ENCODE data around the gene SRPK2. TPM values are rescaled to one million over a fixed set of nuclear protein-coding genes. Genes with fewer than 3 reads are reported as not detected.

The SRPK2 gene
- total RNA-seq, 1 experiment from 2014 or later, result 54.4 TPM

DNA sequence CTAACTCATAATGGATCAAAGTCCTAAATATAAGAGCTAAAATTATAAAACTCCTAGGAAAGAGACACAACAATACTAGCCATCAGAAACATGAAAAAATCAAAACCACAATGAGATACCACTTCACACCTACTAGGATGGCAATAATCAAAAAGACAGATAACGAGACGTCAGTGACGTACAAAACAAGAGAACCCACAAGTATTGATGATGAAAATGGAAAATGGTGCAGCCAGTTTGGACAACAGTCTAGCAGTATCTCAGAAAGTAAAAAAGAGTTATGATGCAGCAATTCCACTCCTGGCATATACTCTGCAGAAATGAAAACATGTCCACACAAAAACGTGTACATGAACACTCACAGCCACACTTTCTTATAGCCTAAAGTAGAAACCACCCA, 173.5 kb downstream of the SRPK2 start:
- no peak overlapping the region for H3K27ac Mint-ChIP-seq (ENCODE audit: low read depth, unreplicated experiment)
- no peaks in the 10 kb centered on the region for H3K27me3 Mint-ChIP-seq (ENCODE audit: insufficient read depth, unreplicated experiment)
- TF ChIP-seq, protein P1, sequence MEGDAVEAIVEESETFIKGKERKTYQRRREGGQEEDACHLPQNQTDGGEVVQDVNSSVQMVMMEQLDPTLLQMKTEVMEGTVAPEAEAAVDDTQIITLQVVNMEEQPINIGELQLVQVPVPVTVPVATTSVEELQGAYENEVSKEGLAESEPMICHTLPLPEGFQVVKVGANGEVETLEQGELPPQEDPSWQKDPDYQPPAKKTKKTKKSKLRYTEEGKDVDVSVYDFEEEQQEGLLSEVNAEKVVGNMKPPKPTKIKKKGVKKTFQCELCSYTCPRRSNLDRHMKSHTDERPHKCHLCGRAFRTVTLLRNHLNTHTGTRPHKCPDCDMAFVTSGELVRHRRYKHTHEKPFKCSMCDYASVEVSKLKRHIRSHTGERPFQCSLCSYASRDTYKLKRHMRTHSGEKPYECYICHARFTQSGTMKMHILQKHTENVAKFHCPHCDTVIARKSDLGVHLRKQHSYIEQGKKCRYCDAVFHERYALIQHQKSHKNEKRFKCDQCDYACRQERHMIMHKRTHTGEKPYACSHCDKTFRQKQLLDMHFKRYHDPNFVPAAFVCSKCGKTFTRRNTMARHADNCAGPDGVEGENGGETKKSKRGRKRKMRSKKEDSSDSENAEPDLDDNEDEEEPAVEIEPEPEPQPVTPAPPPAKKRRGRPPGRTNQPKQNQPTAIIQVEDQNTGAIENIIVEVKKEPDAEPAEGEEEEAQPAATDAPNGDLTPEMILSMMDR (IDR thresholded peaks at IDR 0.05; ENCODE audit: unreplicated experiment), result no peak
- H3K36me3 Mint-ChIP-seq (ENCODE audit: insufficient read depth, unreplicated experiment), result peaks cover 6% of the 10 kb centered on the region
- H3K4me3 Mint-ChIP-seq (ENCODE audit: unreplicated experiment), result no peak overlapping the region
- DNase-seq (ENCODE audit: unreplicated experiment), result no peak
- ChIA-PET CTCF (no interaction called here), POLR2A (interaction anchor here (0.7 to 1.5 kb wide), 3 partner anchors 9 to 53 kb away, joined by 3 to 4 read pairs (median 3); no protein-coding TSS in a partner anchor)
- no TSS peak for BruUV-seq (replicated peaks)
- H3K4me1 Mint-ChIP-seq (ENCODE audit: insufficient read depth, unreplicated experiment), result peaks cover 43% of the 10 kb centered on the region
- intact Hi-C loops (cut with micrococcal nuclease), result no loop called here
- H3K9me3 Mint-ChIP-seq (ENCODE audit: unreplicated experiment), result no peaks in the 10 kb centered on the region

DNA sequence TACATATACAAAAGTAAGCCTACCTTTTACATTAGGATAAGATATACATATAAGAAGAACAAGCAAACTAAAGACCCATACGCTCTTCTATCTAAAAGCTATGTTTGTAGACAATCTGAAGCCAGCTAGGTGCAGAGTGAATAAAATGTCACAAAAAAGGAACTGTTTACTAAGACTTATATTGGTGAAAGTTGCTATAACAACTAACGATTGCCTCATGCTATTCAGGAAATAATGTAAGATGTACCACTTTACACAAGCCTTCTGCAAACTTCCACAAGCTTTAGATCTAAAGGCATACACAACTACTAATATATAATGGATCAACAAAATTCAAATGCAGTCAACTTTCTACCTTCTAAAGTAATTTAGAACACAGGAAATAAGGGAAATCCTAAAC, 175.1 kb downstream of the SRPK2 start:
- peaks cover 32% of the 10 kb centered on the region for H3K4me1 Mint-ChIP-seq (ENCODE audit: insufficient read depth, unreplicated experiment)
- no peaks in the 10 kb centered on the region for H3K9me3 Mint-ChIP-seq (ENCODE audit: unreplicated experiment)
- CTCF ChIA-PET, result interaction anchor here (0.6 to 0.8 kb wide), 3 partner anchors 10 to 91 kb away, joined by 3 to 5 read pairs (median 4); no protein-coding TSS in a partner anchor
- no peak overlapping the region for H3K4me3 Mint-ChIP-seq (ENCODE audit: unreplicated experiment)
- BruUV-seq (replicated peaks), result no TSS peak
- no peaks in the 10 kb centered on the region for H3K27me3 Mint-ChIP-seq (ENCODE audit: insufficient read depth, unreplicated experiment)
- POLR2A ChIA-PET, result interaction anchor here (0.5 to 2.1 kb wide), 5 partner anchors 9 to 56 kb away, joined by 3 to 6 read pairs (median 4); no protein-coding TSS in a partner anchor
- peaks cover 6% of the 10 kb centered on the region for H3K36me3 Mint-ChIP-seq (ENCODE audit: insufficient read depth, unreplicated experiment)
- DNase-seq (ENCODE audit: unreplicated experiment), result no peak
- intact Hi-C loops (cut with micrococcal nuclease), result no loop called here
- TF ChIP-seq, protein P1 (IDR thresholded peaks at IDR 0.05; ENCODE audit: unreplicated experiment), result no peak
- no peak overlapping the region for H3K27ac Mint-ChIP-seq (ENCODE audit: low read depth, unreplicated experiment)

DNA sequence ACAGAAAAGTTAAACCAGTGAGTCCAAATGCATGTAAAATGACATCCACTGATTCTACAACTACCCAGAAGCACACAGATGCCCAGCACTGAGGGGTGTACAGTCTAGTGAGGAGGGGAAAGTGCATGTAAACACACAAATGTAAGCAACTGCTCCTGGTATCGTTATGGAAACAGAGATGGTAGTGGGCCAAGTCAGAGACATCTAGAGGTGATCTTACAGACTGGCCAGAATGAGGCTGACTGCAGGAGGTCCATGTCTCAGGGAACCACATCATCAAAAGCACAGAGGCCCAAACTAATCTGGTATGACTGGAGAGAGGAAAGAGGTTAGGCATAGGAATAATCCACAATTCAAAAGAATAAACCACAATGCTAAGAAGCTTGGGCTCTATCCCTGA, 176.5 kb downstream of the SRPK2 start:
- Mint-ChIP-seq H3K27me3 (ENCODE audit: insufficient read depth, unreplicated experiment) (no peaks in the 10 kb centered on the region), H3K4me3 (ENCODE audit: unreplicated experiment) (no peak overlapping the region), H3K36me3 (ENCODE audit: insufficient read depth, unreplicated experiment) (peaks cover 6% of the 10 kb centered on the region), H3K9me3 (ENCODE audit: unreplicated experiment) (no peaks in the 10 kb centered on the region), H3K4me1 (ENCODE audit: insufficient read depth, unreplicated experiment) (peaks cover 18% of the 10 kb centered on the region), H3K27ac (ENCODE audit: low read depth, unreplicated experiment) (no peak overlapping the region)
- ChIA-PET POLR2A (no interaction called here), CTCF (interaction anchor here (0.6 kb wide), 2 partner anchors 56 to 320 kb away, joined by 4 read pairs; no protein-coding TSS in a partner anchor)
- no peak for DNase-seq (ENCODE audit: unreplicated experiment)
- TF ChIP-seq, protein P1 (IDR thresholded peaks at IDR 0.05; ENCODE audit: unreplicated experiment), result no peak
- intact Hi-C loops (cut with micrococcal nuclease), result no loop called here
- BruUV-seq (replicated peaks), result no TSS peak

DNA sequence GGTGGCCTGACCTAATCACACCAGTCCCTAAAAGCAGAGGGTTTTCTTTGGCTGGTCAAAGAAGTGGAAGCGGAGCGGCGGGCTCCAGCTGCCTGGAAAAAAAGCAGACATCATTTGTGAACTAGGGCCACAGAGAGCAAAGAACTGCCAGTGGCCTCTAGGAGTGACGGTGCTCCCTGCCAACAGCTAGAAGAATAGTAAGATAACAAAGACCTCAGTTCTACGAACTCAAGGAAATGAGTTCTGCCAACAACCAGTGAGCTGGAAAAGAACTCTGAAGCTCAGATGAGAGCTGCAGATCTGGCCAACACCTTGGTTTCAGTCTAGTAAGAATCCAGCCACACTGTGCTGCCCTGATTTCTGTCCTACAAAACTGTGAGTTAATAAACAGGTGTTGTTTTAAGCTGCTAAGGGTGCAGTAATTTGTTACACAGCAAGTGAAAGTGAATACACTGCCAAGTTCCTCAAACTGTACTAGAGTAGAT, 178.0 kb downstream of the SRPK2 start:
- BruUV-seq (replicated peaks), result no TSS peak
- POLR2A ChIA-PET, result interaction anchor here (0.8 to 1.0 kb wide), 2 partner anchors 18 to 20 kb away, joined by 3 to 4 read pairs; no protein-coding TSS in a partner anchor
- Mint-ChIP-seq H3K27ac (ENCODE audit: low read depth, unreplicated experiment) (no peak overlapping the region), H3K27me3 (ENCODE audit: insufficient read depth, unreplicated experiment) (no peaks in the 10 kb centered on the region), H3K4me1 (ENCODE audit: insufficient read depth, unreplicated experiment) (peaks cover 12% of the 10 kb centered on the region), H3K36me3 (ENCODE audit: insufficient read depth, unreplicated experiment) (peaks cover 6% of the 10 kb centered on the region), H3K4me3 (ENCODE audit: unreplicated experiment) (no peak overlapping the region), H3K9me3 (ENCODE audit: unreplicated experiment) (no peaks in the 10 kb centered on the region)
- TF ChIP-seq, protein P1 (IDR thresholded peaks at IDR 0.05; ENCODE audit: unreplicated experiment), result no peak
- no peak for DNase-seq (ENCODE audit: unreplicated experiment)
- CTCF ChIA-PET, result interaction anchor here (0.6 to 0.7 kb wide), 3 partner anchors 14 to 188 kb away, joined by 3 to 4 read pairs (median 4); no protein-coding TSS in a partner anchor
- intact Hi-C loops (cut with micrococcal nuclease), result no loop called here

Data from MCF 10A (cell line).